ENCODE measurements around the gene TMEM238L. TPM values are rescaled to one million over a fixed set of nuclear protein-coding genes. Genes with fewer than 3 reads are reported as not detected.

TMEM238L gene
- total RNA-seq, 4 donors from 2014 or later = 0.22 TPM; not detected in 3

DNA sequence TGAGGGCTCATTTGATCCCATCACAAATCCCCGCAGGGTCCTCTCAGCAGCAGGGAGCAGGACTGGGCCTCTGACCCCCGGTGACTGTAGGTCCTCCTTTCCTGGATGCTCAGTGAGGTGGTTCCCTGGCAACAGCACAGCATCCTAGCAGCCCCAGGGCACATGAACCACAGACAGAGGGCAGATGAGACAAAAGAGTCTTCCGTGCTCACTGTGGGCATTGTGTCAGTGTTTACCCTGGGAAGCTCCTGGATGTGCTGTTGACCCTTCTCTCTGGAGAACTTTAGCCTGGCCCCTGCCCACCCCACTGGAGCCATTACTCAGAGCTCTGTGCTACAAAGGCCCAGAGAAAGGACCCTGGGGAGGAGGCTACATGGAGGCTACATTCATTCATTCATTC lies 52.3 kb downstream of the TMEM238L start:
- Histone ChIP-seq H3K36me3 (no peaks in the 10 kb centered on the region), H3K4me1 (peaks cover under 1 to 8% of the 10 kb centered on the region in 2 donors), H3K27me3 (no peaks in the 10 kb centered on the region), H3K27ac (no peak overlapping the region), H3K9me3 (no peaks in the 10 kb centered on the region), H3K4me3 (no peak overlapping the region)
- ATAC-seq = no peak
- TF ChIP-seq POLR2A (IDR thresholded peaks at IDR 0.05) = no peak
- TF ChIP-seq, protein P1, sequence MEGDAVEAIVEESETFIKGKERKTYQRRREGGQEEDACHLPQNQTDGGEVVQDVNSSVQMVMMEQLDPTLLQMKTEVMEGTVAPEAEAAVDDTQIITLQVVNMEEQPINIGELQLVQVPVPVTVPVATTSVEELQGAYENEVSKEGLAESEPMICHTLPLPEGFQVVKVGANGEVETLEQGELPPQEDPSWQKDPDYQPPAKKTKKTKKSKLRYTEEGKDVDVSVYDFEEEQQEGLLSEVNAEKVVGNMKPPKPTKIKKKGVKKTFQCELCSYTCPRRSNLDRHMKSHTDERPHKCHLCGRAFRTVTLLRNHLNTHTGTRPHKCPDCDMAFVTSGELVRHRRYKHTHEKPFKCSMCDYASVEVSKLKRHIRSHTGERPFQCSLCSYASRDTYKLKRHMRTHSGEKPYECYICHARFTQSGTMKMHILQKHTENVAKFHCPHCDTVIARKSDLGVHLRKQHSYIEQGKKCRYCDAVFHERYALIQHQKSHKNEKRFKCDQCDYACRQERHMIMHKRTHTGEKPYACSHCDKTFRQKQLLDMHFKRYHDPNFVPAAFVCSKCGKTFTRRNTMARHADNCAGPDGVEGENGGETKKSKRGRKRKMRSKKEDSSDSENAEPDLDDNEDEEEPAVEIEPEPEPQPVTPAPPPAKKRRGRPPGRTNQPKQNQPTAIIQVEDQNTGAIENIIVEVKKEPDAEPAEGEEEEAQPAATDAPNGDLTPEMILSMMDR (IDR thresholded peaks at IDR 0.05 in 4 of 5, conservative IDR thresholded peaks at IDR 0.05 in 1 of 5) = no peak
- intact Hi-C loops (cut with DNase I; ENCODE audit: low total_unique reads) = no loop called here
- in situ Hi-C loops (cut with MboI; ENCODE audit: low sequenced_read_pairs in 4 of 4) = no loop called here
- no peak for DNase-seq

DNA sequence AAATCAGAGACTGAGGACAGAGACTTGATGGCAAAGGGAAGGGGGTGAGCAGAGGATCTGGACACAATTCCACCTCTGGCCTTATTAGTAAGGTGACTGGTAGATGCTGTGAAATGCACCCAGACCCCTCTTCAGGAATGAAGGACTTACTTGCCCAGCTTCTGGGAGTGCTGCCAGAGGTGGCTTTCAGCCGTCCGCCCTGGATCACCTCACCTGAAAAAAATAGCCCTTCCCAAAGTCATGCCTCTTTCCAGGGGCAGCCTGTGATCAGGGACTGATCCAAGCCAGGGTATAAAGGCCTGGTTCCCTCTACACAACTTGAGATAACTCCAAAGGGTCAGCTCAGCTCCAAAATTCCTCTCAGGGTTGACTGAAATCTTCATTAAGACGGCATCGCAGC lies 53.7 kb downstream of the TMEM238L start:
- TF ChIP-seq, protein P1 (IDR thresholded peaks at IDR 0.05 in 4 of 5, conservative IDR thresholded peaks at IDR 0.05 in 1 of 5) = no peak
- TF ChIP-seq POLR2A (IDR thresholded peaks at IDR 0.05) = no peak
- in situ Hi-C loops (cut with MboI; ENCODE audit: low sequenced_read_pairs in 4 of 4) (no loop called here), intact Hi-C loops (cut with DNase I; ENCODE audit: low total_unique reads) (no loop called here)
- DNase-seq = no peak
- Histone ChIP-seq H3K27me3 (no peaks in the 10 kb centered on the region), H3K36me3 (no peaks in the 10 kb centered on the region), H3K27ac (no peak overlapping the region), H3K4me3 (no peak overlapping the region), H3K9me3 (no peaks in the 10 kb centered on the region), H3K4me1 (no peaks in the 10 kb centered on the region)
- no peak for ATAC-seq

DNA sequence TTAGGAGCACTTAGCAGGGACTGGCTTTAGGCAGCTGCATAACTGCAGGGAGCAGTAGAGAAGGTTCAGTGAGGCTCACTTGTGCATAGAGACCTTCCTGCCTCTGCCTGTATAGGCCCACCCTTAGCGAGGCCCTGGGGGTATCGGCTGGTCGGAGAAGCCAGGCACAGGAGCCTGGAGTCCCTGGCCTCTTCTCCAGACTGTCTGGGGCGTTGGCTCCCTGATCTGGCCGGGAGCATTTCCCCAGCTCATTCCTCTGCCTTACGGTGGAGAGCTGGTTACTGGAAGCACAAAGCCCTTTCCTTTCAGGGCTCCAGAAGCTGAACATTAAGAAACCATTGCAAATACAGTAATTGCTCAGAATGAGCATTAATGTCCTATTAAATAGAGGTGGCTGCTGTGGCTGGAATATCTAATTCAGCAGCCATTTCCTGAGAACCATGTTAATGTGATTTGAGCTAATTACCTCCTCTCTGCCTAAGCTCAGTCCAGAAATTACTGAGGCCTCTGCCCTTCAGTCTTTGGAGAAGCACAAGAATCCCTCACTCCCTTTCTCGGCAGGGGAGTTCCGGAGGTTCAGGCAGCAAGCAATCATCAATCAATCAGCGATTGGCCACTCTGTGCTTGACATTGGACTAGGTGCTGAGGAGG lies 55.2 kb downstream of the TMEM238L start:
- in situ Hi-C loops (cut with MboI; ENCODE audit: low sequenced_read_pairs in 4 of 4) (loop anchor here in 1 of 4 donors (25.0 kb wide), 1 partner anchor 1239 kb away; the partner anchor contains the start of gene ZNF18), intact Hi-C loops (cut with DNase I; ENCODE audit: low total_unique reads) (no loop called here)
- H3K27me3 ChIP-seq = no peaks in the 10 kb centered on the region
- H3K4me1 ChIP-seq = peaks cover 0 to 10% of the 10 kb centered on the region in 2 donors
- TF ChIP-seq POLR2A (IDR thresholded peaks at IDR 0.05) = no peak
- TF ChIP-seq, protein P1 (IDR thresholded peaks at IDR 0.05 in 4 of 5, conservative IDR thresholded peaks at IDR 0.05 in 1 of 5) = no peak
- no peak for DNase-seq
- no peak for ATAC-seq
- H3K4me3 ChIP-seq = no peak overlapping the region
- no peaks in the 10 kb centered on the region for H3K9me3 ChIP-seq
- no peaks in the 10 kb centered on the region for H3K36me3 ChIP-seq
- H3K27ac ChIP-seq = no peak overlapping the region

DNA sequence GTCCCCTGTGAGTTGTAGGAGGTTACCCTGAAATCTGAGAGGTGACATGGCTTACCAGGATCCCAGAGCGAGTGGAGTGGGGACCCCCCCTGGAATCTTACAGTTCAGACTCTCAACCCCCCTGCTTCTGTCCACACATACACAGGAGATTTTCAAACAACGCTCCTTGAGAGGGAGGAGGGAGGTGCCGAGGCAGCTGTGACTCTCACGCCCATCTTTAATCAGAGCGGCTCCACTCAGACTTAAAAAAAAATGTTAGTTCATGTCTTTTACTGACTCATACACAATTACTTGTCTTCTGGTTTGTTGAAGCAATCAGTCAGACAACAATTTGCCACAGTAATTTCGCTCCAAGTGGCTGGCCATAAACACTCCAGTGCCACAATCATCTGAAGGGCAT lies 58.7 kb downstream of the TMEM238L start:
- no peak for ATAC-seq
- Histone ChIP-seq H3K27ac (no peak overlapping the region), H3K36me3 (no peaks in the 10 kb centered on the region), H3K9me3 (no peaks in the 10 kb centered on the region), H3K27me3 (no peaks in the 10 kb centered on the region), H3K4me3 (no peak overlapping the region), H3K4me1 (peaks cover 0 to 18% of the 10 kb centered on the region in 2 donors)
- intact Hi-C loops (cut with DNase I; ENCODE audit: low total_unique reads) (no loop called here), in situ Hi-C loops (cut with MboI; ENCODE audit: low sequenced_read_pairs in 4 of 4) (loop anchor here in 1 of 4 donors (25.0 kb wide), 1 partner anchor 1242 kb away; the partner anchor contains the start of gene ZNF18)
- no peak for DNase-seq
- TF ChIP-seq POLR2A (IDR thresholded peaks at IDR 0.05) = no peak
- TF ChIP-seq, protein P1 (IDR thresholded peaks at IDR 0.05 in 4 of 5, conservative IDR thresholded peaks at IDR 0.05 in 1 of 5) = no peak

Other genes starting within 250 kb of the TMEM238L start
- 10 to 100 TPM in 1 of 4 donors, 1 to 10 TPM in 3; 1.5 to 17.6 (median 5.3) TPM for gene MYH3, start 146.8 kb downstream of the TMEM238L start, total RNA-seq
- gene SCO1, start 106.6 kb downstream of the TMEM238L start, total RNA-seq = 10 to 100 TPM; 16.7 to 27.3 (median 22.8) TPM
- gene ADPRM, start 106.5 kb downstream of the TMEM238L start, total RNA-seq = 10 to 100 TPM in 3 of 4 donors, 1 to 10 TPM in 1; 5.2 to 39.2 (median 26.5) TPM
- gene TMEM220, start 74.1 kb downstream of the TMEM238L start, total RNA-seq = 1 to 10 TPM; 3.7 to 8.6 (median 3.9) TPM
- gene PIRT, start 34.0 kb upstream of the TMEM238L start, total RNA-seq = not detected

All from gastrocnemius medialis (tissue), 4 donors.